BLaER1 (cell line): ENCODE results near the gene TARBP1.
"Not testable (repeated sequence)": the region's sequence is repeated elsewhere in the genome, so short reads cannot be mapped to it uniquely, and the experiment has no call there.

Source experiments
- H3K27ac ChIP-seq: shearing (Covaris generic); formaldehyde crosslinking; 2 replicates; pipeline ENCODE4 v1.8.1; 2022
- H3K27me3 ChIP-seq: shearing (Covaris generic); formaldehyde crosslinking; 2 replicates; pipeline ENCODE4 v1.8.1; 2022
- H3K36me3 ChIP-seq: shearing (Covaris generic); formaldehyde crosslinking; 2 replicates; pipeline ENCODE4 v1.8.1; 2022
- H3K4me1 ChIP-seq: shearing (Covaris generic); formaldehyde crosslinking; 2 replicates; pipeline ENCODE4 v1.8.1; 2022
- H3K4me2 ChIP-seq: shearing (Covaris generic); formaldehyde crosslinking; 2 replicates; pipeline ENCODE4 v1.8.1; 2022
- H3K4me3 ChIP-seq: shearing (Covaris generic); formaldehyde crosslinking; 2 replicates; pipeline ENCODE4 v1.8.1; 2022
- H3K9ac ChIP-seq: shearing (Covaris generic); formaldehyde crosslinking; 2 replicates; pipeline ENCODE4 v1.8.1; 2022
- H3K9me3 ChIP-seq: shearing (Covaris generic); formaldehyde crosslinking; 2 replicates; pipeline ENCODE4 v1.8.1; 2022
- H4K20me1 ChIP-seq: shearing (Covaris generic); formaldehyde crosslinking; 2 replicates; pipeline ENCODE4 v1.8.1; 2022
- Cebpa-rat ChIP-seq: shearing (Covaris generic); IDR thresholded peaks from 2 replicates; pipeline ENCODE4 v1.8.1; 2022

The TARBP1 gene

GRCh38 chr1:234398849-234399381 is 80.1 kb downstream of the TARBP1 start:
- Histone ChIP-seq H3K27me3 (no peaks in the 10 kb centered on the region), H3K4me2 (peak overlapping the region; percentile 16; the same call in 1 of the 2 replicates), H3K36me3 (peaks cover 61% of the 10 kb centered on the region), H3K9ac (no peak overlapping the region), H3K4me3 (no peak overlapping the region), H3K27ac (no peak overlapping the region), H4K20me1 (no peaks in the 10 kb centered on the region), H3K9me3 (no peaks in the 10 kb centered on the region), H3K4me1 (peaks cover 8% of the 10 kb centered on the region; the same call in 1 of the 2 replicates)
- no peak for TF ChIP-seq Cebpa-rat

GRCh38 chr1:234397732-234398131 is 81.2 kb downstream of the TARBP1 start:
- no peak for TF ChIP-seq Cebpa-rat
- Histone ChIP-seq H4K20me1 (no peaks in the 10 kb centered on the region), H3K4me2 (no peak overlapping the region), H3K27ac (no peak overlapping the region), H3K27me3 (no peaks in the 10 kb centered on the region), H3K4me1 (peaks cover 8% of the 10 kb centered on the region; the same call in 1 of the 2 replicates), H3K9ac (no peak overlapping the region), H3K4me3 (no peak overlapping the region), H3K9me3 (no peaks in the 10 kb centered on the region), H3K36me3 (peaks cover 59% of the 10 kb centered on the region)

GRCh38 chr1:234396871-234397270 is 82.1 kb downstream of the TARBP1 start:
- H3K4me3 ChIP-seq = no peak overlapping the region
- no peaks in the 10 kb centered on the region for H3K9me3 ChIP-seq
- H3K36me3 ChIP-seq = peaks cover 60% of the 10 kb centered on the region
- no peak overlapping the region for H3K27ac ChIP-seq
- peaks cover 8% of the 10 kb centered on the region; the same call in 1 of the 2 replicates for H3K4me1 ChIP-seq
- TF ChIP-seq Cebpa-rat = no peak
- no peaks in the 10 kb centered on the region for H4K20me1 ChIP-seq
- no peaks in the 10 kb centered on the region for H3K27me3 ChIP-seq
- H3K9ac ChIP-seq = no peak overlapping the region
- H3K4me2 ChIP-seq = no peak overlapping the region

- no peaks in the 10 kb centered on the region for H3K27me3 ChIP-seq
- H3K4me2 ChIP-seq = no peak overlapping the region
- H3K4me1 ChIP-seq = peaks cover 8% of the 10 kb centered on the region; the same call in 1 of the 2 replicates
- H3K36me3 ChIP-seq = peaks cover 63% of the 10 kb centered on the region
- no peak overlapping the region for H3K27ac ChIP-seq
- no peaks in the 10 kb centered on the region for H3K9me3 ChIP-seq
- no peak overlapping the region for H3K9ac ChIP-seq
- TF ChIP-seq Cebpa-rat = no peak
- no peak overlapping the region for H3K4me3 ChIP-seq
- H4K20me1 ChIP-seq = no peaks in the 10 kb centered on the region
Observed at GRCh38 chr1:234396092-234396491, 82.9 kb downstream of the TARBP1 start.

- no peak overlapping the region for H3K4me2 ChIP-seq
- H3K4me1 ChIP-seq = peaks cover 8% of the 10 kb centered on the region; the same call in 1 of the 2 replicates
- peaks cover 66% of the 10 kb centered on the region for H3K36me3 ChIP-seq
Observed at GRCh38 chr1:234395297-234395696, 83.7 kb downstream of the TARBP1 start.

GRCh38 chr1:234393190-234393589 is 85.8 kb downstream of the TARBP1 start:
- no peak overlapping the region for H3K9ac ChIP-seq
- H3K27ac ChIP-seq = no peak overlapping the region
- H3K4me1 ChIP-seq = no peaks in the 10 kb centered on the region
- H3K9me3 ChIP-seq = no peaks in the 10 kb centered on the region
- H3K4me2 ChIP-seq = no peak overlapping the region
- peaks cover 72% of the 10 kb centered on the region for H3K36me3 ChIP-seq
- no peaks in the 10 kb centered on the region for H4K20me1 ChIP-seq
- no peak for TF ChIP-seq Cebpa-rat
- H3K4me3 ChIP-seq = no peak overlapping the region
- no peaks in the 10 kb centered on the region for H3K27me3 ChIP-seq

More at GRCh38 chr1:234395297-234395696, 83.7 kb downstream of the TARBP1 start:
- Histone ChIP-seq H3K27me3 (no peaks in the 10 kb centered on the region), H3K27ac (no peak overlapping the region), H3K9me3 (no peaks in the 10 kb centered on the region), H3K9ac (no peak overlapping the region), H4K20me1 (no peaks in the 10 kb centered on the region), H3K4me3 (no peak overlapping the region)
- no peak for TF ChIP-seq Cebpa-rat

GRCh38 chr1:234388094-234388493 is 90.9 kb downstream of the TARBP1 start:
- Histone ChIP-seq H3K27ac (no peak overlapping the region), H3K9ac (no peak overlapping the region), H3K4me2 (no peak overlapping the region), H3K4me1 (no peaks in the 10 kb centered on the region), H3K4me3 (no peak overlapping the region), H3K36me3 (peaks cover 68% of the 10 kb centered on the region), H4K20me1 (no peaks in the 10 kb centered on the region), H3K27me3 (no peaks in the 10 kb centered on the region), H3K9me3 (no peaks in the 10 kb centered on the region)
- no peak for TF ChIP-seq Cebpa-rat

GRCh38 chr1:234386122-234386521 is 92.9 kb downstream of the TARBP1 start:
- no peak for TF ChIP-seq Cebpa-rat
- Histone ChIP-seq H3K27ac (no peak overlapping the region), H3K4me1 (no peaks in the 10 kb centered on the region), H4K20me1 (peaks cover 8% of the 10 kb centered on the region; the same call in 1 of the 2 replicates), H3K4me2 (no peak overlapping the region), H3K36me3 (peaks cover 65% of the 10 kb centered on the region), H3K9me3 (no peaks in the 10 kb centered on the region), H3K27me3 (no peaks in the 10 kb centered on the region), H3K4me3 (no peak overlapping the region), H3K9ac (no peak overlapping the region)

GRCh38 chr1:234381699-234382555 is 97.1 kb downstream of the TARBP1 start:
- Histone ChIP-seq H3K27ac (no peak overlapping the region), H4K20me1 (peaks cover 8% of the 10 kb centered on the region; the same call in 1 of the 2 replicates), H3K4me3 (no peak overlapping the region), H3K9ac (no peak overlapping the region), H3K9me3 (peaks cover 3% of the 10 kb centered on the region; the same call in 1 of the 2 replicates), H3K36me3 (peaks cover 85% of the 10 kb centered on the region), H3K4me2 (no peak overlapping the region), H3K27me3 (no peaks in the 10 kb centered on the region), H3K4me1 (no peaks in the 10 kb centered on the region)
- no peak for TF ChIP-seq Cebpa-rat

GRCh38 chr1:234379591-234380109 is 99.3 kb downstream of the TARBP1 start:
- not testable (repeated sequence) for H3K9ac ChIP-seq, H3K4me3 ChIP-seq, H3K4me2 ChIP-seq, H4K20me1 ChIP-seq, H3K27ac ChIP-seq, H3K27me3 ChIP-seq, H3K9me3 ChIP-seq, H3K4me1 ChIP-seq
- peaks cover 84% of the 10 kb centered on the region for H3K36me3 ChIP-seq
